ENCODE measurements around the gene PAX3. TPM values are rescaled to one million over a fixed set of nuclear protein-coding genes. Genes with fewer than 3 reads are reported as not detected.

Gene PAX3
- total and polyA plus RNA-seq, 2 of the 13 experiments (the other 11 are each of a cell fraction or from before 2014, with no cell fraction given) = 0.07 TPM; not detected in 1

DNA sequence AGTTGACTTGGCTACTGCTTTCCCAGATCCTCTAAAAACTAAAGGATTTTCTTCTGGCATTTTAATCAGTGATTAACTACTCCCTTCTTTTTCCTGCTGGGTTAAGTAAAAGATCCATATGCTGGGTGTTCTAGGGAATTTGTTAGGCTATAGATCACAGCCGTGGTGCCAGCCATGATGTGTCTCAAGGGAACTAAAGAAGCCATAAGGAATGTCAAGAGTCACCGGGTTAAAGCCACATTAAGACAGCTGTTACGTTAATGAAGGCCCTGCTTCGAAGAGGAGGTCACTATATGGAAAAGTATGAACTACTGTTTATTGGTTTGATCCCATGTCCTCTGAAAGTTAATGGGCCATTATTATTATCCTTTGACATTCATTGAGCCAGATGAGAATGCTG, 70.7 kb downstream of the PAX3 start:
- ChIA-PET POLR2A (no interaction called here), CTCF (ENCODE audit: low intra/inter-chr PET ratio, low total read pairs) (no interaction called here)
- no peak overlapping the region for H3K4me2 ChIP-seq (ENCODE audit: low read depth, low read length)
- no peak for TF ChIP-seq ATF5 (CRISPR knock-in tag; IDR thresholded peaks at IDR 0.05; ENCODE audit: low read depth)
- TF ChIP-seq ZFP82 (CRISPR knock-in tag; IDR thresholded peaks at IDR 0.05; ENCODE audit: borderline replicate concordance) = no peak
- TF ChIP-seq, protein P1, sequence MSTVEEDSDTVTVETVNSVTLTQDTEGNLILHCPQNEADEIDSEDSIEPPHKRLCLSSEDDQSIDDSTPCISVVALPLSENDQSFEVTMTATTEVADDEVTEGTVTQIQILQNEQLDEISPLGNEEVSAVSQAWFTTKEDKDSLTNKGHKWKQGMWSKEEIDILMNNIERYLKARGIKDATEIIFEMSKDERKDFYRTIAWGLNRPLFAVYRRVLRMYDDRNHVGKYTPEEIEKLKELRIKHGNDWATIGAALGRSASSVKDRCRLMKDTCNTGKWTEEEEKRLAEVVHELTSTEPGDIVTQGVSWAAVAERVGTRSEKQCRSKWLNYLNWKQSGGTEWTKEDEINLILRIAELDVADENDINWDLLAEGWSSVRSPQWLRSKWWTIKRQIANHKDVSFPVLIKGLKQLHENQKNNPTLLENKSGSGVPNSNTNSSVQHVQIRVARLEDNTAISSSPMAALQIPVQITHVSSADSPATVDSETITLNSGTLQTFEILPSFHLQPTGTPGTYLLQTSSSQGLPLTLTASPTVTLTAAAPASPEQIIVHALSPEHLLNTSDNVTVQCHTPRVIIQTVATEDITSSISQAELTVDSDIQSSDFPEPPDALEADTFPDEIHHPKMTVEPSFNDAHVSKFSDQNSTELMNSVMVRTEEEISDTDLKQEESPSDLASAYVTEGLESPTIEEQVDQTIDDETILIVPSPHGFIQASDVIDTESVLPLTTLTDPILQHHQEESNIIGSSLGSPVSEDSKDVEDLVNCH (CRISPR knock-in tag; IDR thresholded peaks at IDR 0.05) = no peak
- no peak for TF ChIP-seq TOE1 (CRISPR knock-in tag; IDR thresholded peaks at IDR 0.05)
- no peak for TF ChIP-seq ZNF570 (CRISPR knock-in tag; IDR thresholded peaks at IDR 0.05; ENCODE audit: borderline replicate concordance)
- no peak for TF ChIP-seq PLRG1 (conservative IDR thresholded peaks at IDR 0.05)
- TF ChIP-seq FOXO4 (CRISPR knock-in tag; conservative IDR thresholded peaks at IDR 0.05) = no peak
- no peak for TF ChIP-seq REL (CRISPR knock-in tag; conservative IDR thresholded peaks at IDR 0.05)
- TF ChIP-seq ZSCAN29 (CRISPR knock-in tag; conservative IDR thresholded peaks at IDR 0.05) = no peak
- no peak for ATAC-seq
- H3K79me2 ChIP-seq (ENCODE audit: insufficient read depth, low read length) = no peaks in the 10 kb centered on the region
- H3K4me1 ChIP-seq (ENCODE audit: insufficient read depth, low read length) = no peaks in the 10 kb centered on the region
- no peak overlapping the region for H3K9ac ChIP-seq (ENCODE audit: insufficient read depth, low read depth, low read length)
- in situ Hi-C loops (cut with HindIII; ENCODE audit: extremely low pct_ligation_motif_present, low pct_unique_long_range_greater_than_20kb) (no loop called here), intact Hi-C loops (cut with micrococcal nuclease; ENCODE audit: unreplicated experiment) (no loop called here)
- no peak overlapping the region for H2AFZ ChIP-seq (ENCODE audit: low read length)
- WGBS (ENCODE audit: low lambda C conversion rate) = 10% methylated on average over 4 of the region's 4 CpGs
- H3K27me3 ChIP-seq (ENCODE audit: control insufficient read depth in 1 of 2, insufficient read depth in 2 of 2, low read length in 2 of 2) = no peaks in the 10 kb centered on the region; a peak in 2 of 5 replicates
- no peak overlapping the region for H3K27ac ChIP-seq (ENCODE audit: extremely low read length, insufficient read depth, low read length)
- no peaks in the 10 kb centered on the region for H3K9me3 ChIP-seq (ENCODE audit: low read length)
- DNase-seq (ENCODE audit: low spot score) = no peak
- H3K36me3 ChIP-seq (replicated peaks in 1 of 2; ENCODE audit: control insufficient read depth in 1 of 2, insufficient read depth in 2 of 2, low read length in 2 of 2) = no peaks in the 10 kb centered on the region
- no peak for FAIRE-seq
- no peaks in the 10 kb centered on the region for H4K20me1 ChIP-seq (ENCODE audit: insufficient read depth, low read length)
- no peak overlapping the region for H3K4me3 ChIP-seq (replicated peaks in 1 of 3; ENCODE audit: insufficient read depth in 1 of 3, low read depth in 2 of 3, low read length in 3 of 3)
- BruUV-seq (replicated peaks) = no TSS peak
